ENCODE results near the gene KHDC4.

DNA sequence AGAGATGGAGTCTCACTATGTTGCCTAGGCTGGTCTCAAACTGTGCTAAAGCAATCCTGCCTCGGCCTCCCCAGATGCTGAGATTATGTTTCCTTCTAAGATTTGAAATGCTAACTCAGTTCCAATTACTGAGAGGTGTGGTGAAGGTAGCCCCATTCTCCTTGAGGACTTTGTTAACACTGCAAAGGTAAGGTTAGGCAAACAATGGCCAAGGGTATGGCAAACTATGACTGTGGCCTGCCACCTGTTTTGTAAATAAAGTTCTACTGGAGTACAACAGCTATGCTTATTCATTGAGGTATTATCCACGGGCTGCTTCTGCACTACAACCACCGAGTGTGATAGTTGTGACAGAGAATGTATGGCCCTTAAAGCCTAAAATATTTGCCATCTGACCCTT is 13.5 kb downstream of the KHDC4 start:
- no peak for TF ChIP-seq EZH2 (IDR thresholded peaks at IDR 0.05; ENCODE audit: borderline replicate concordance, low read depth, low read length, severe bottlenecking)
- no peak for TF ChIP-seq POLR2A (IDR thresholded peaks at IDR 0.05; ENCODE audit: low read depth, low read length)
- TF ChIP-seq GATA2 (IDR thresholded peaks at IDR 0.05; ENCODE audit: insufficient read depth, insufficient read length, low read depth, low read length), result no peak
- TF ChIP-seq, protein P1, sequence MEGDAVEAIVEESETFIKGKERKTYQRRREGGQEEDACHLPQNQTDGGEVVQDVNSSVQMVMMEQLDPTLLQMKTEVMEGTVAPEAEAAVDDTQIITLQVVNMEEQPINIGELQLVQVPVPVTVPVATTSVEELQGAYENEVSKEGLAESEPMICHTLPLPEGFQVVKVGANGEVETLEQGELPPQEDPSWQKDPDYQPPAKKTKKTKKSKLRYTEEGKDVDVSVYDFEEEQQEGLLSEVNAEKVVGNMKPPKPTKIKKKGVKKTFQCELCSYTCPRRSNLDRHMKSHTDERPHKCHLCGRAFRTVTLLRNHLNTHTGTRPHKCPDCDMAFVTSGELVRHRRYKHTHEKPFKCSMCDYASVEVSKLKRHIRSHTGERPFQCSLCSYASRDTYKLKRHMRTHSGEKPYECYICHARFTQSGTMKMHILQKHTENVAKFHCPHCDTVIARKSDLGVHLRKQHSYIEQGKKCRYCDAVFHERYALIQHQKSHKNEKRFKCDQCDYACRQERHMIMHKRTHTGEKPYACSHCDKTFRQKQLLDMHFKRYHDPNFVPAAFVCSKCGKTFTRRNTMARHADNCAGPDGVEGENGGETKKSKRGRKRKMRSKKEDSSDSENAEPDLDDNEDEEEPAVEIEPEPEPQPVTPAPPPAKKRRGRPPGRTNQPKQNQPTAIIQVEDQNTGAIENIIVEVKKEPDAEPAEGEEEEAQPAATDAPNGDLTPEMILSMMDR (IDR thresholded peaks at IDR 0.05; ENCODE audit: extremely low read depth in 1 of 2, insufficient read depth in 1 of 2, low read depth in 1 of 2, low read length in 2 of 2), result no peak
- no peak for TF ChIP-seq MYC (IDR thresholded peaks at IDR 0.05; ENCODE audit: low read depth, low read length)
- TF ChIP-seq POLR2AphosphoS5 (IDR thresholded peaks at IDR 0.05; ENCODE audit: insufficient read depth, low read depth, low read length), result no peak
- TF ChIP-seq, protein P2, sequence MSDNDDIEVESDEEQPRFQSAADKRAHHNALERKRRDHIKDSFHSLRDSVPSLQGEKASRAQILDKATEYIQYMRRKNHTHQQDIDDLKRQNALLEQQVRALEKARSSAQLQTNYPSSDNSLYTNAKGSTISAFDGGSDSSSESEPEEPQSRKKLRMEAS (IDR thresholded peaks at IDR 0.05; ENCODE audit: insufficient read depth, insufficient read length), result no peak
- TF ChIP-seq JUN (IDR thresholded peaks at IDR 0.05; ENCODE audit: borderline replicate concordance, insufficient read depth, insufficient read length, low read depth), result no peak
- TF ChIP-seq FOS (IDR thresholded peaks at IDR 0.05; ENCODE audit: borderline replicate concordance, insufficient read depth, low read length), result no peak

Data from endothelial cell of umbilical vein (primary cell).